GM12878 (cell line): Measurements from ENCODE around the gene ZNF284. TPM values are rescaled to one million over a fixed set of nuclear protein-coding genes. Genes with fewer than 3 reads are reported as not detected.

Source experiments
- ATAC-seq: fragments of 200-7000 bp; cut with Tn5 transposase; 3 replicates; pipeline ENCODE4 v1.9.1; 2020; ENCODE audit warnings: mild to moderate bottlenecking, moderate library complexity
- BruUV-seq: library from RNA; stranded (reverse); fragments of 400-500 nt; replicated peaks from 2 replicates; lab custom pipeline; 2021; lab: Mats Ljungman, UMichigan
- CTCF ChIA-PET: fragments of 300-600 bp; sonication (Branson Sonifier 250); formaldehyde crosslinking; extraction: SDS; loops from one replicate; lab custom pipeline; 2021; ENCODE audit warnings: inconsistent platforms; lab: Yijun Ruan, JAX
- POLR2A ChIA-PET: fragments of 350-600 bp; formaldehyde crosslinking; extraction: SDS; loops from one replicate; lab custom pipeline; 2021; ENCODE audit warnings: inconsistent platforms; lab: Charles Lee
- RAD21 ChIA-PET: fragments of 300-600 bp; sonication (Branson Sonifier 250); formaldehyde crosslinking; loops from one replicate; lab custom pipeline; 2023; ENCODE audit warnings: antibody characterized with exemption; ENCODE audit not compliant: unreplicated experiment; lab: Charles Lee
- SMC1A ChIA-PET: fragments of 300-600 bp; sonication (Branson Sonifier 250); formaldehyde crosslinking; loops from one replicate; lab custom pipeline; 2023; ENCODE audit not compliant: unreplicated experiment, uncharacterized antibody; lab: Charles Lee
- DNase-seq: peaks from one replicate; pipeline ENCODE4 v3.0.0-alpha.2; 2011; ENCODE audit warnings: low read depth, low spot score
- FAIRE-seq: peaks from 3 replicates; lab custom pipeline; 2011; peaks lifted over from hg19 to GRCh38; lab: Jason Lieb, UNC
- H2AFZ ChIP-seq: 2 replicates; pipeline ENCODE4 v1.6.0; 2011; ENCODE audit warnings: low read depth, low read length, control low read depth; ENCODE audit not compliant: control insufficient read depth
- H3K27ac ChIP-seq: 2 replicates; pipeline ENCODE4 v1.5.1; 2011; ENCODE audit warnings: control low read depth; ENCODE audit not compliant: control insufficient read depth, insufficient read depth
- H3K27me3 ChIP-seq, 2 experiments: replicated peaks in 1 of 2; 2 replicates each; pipeline versions ENCODE4 v1.6.0 to v1.6.1; 2011; ENCODE audit warnings: low read length in 1 of 2; ENCODE audit not compliant: control insufficient read depth in 2 of 2, insufficient read depth in 2 of 2
- H3K36me3 ChIP-seq, 2 experiments: 2 replicates each; pipeline ENCODE4 v1.5.1; 2011; ENCODE audit warnings: low read length in 1 of 2; ENCODE audit not compliant: control insufficient read depth in 2 of 2, insufficient read depth in 2 of 2
- H3K4me1 ChIP-seq: 2 replicates; pipeline ENCODE4 v1.6.1; 2011; ENCODE audit warnings: mild to moderate bottlenecking, low read length, moderate library complexity, mixed read lengths; ENCODE audit not compliant: control insufficient read depth, insufficient read depth
- H3K4me2 ChIP-seq: 2 replicates; pipeline ENCODE4 v1.6.0; 2011; ENCODE audit warnings: control low read depth; ENCODE audit not compliant: control insufficient read depth, insufficient read depth
- H3K4me3 ChIP-seq: fragments of 200-600 bp; sonication (generic); 2 replicates; pipeline ENCODE4 v1.5.1; 2016
- H3K79me2 ChIP-seq: 2 replicates; pipeline ENCODE4 v1.6.0; 2011; ENCODE audit warnings: low read length; ENCODE audit not compliant: control insufficient read depth, insufficient read depth
- H3K9ac ChIP-seq: 2 replicates; pipeline ENCODE4 v1.8.0; 2011; ENCODE audit warnings: low read length, control low read depth, mixed read lengths; ENCODE audit not compliant: control insufficient read depth, insufficient read depth
- H3K9me3 ChIP-seq: replicated peaks from 3 replicates; pipeline ENCODE4 v1.5.1; 2011; ENCODE audit warnings: mild to moderate bottlenecking, low read length; ENCODE audit not compliant: control insufficient read depth, insufficient read depth
- H4K20me1 ChIP-seq: 2 replicates; pipeline ENCODE4 v1.6.0; 2011; ENCODE audit not compliant: control insufficient read depth, insufficient read depth
- BHLHE40 ChIP-seq, 2 experiments: fragments of 450-650 bp in 1 of 2; IDR thresholded peaks; 2 replicates each; pipeline ENCODE4 v1.6.1; 2011 to 2017; ENCODE audit warnings: low read depth in 2 of 2, borderline replicate concordance in 1 of 2, improper control_type of control experiment in 1 of 2, low read length in 1 of 2, mild to moderate bottlenecking in 1 of 2
- BMI1 ChIP-seq: fragments of 450-650 bp; IDR thresholded peaks from 2 replicates; pipeline ENCODE4 v1.6.1; 2016; ENCODE audit warnings: mild to moderate bottlenecking, moderate library complexity, borderline replicate concordance
- CEBPB ChIP-seq, 2 experiments: fragments of 150-350 bp in 1 of 2; IDR thresholded peaks; 2 replicates each; pipeline ENCODE4 v1.6.1; 2012 to 2014; ENCODE audit warnings: low read depth in 2 of 2, low read length in 2 of 2, borderline replicate concordance in 1 of 2, inconsistent platforms in 1 of 2
- EP300 ChIP-seq, 2 experiments: fragments of 150-350 bp in 1 of 2; IDR thresholded peaks; 2 replicates each; pipeline ENCODE4 v1.6.1; 2011 to 2012; ENCODE audit warnings: low read depth in 2 of 2, low read length in 2 of 2, borderline replicate concordance in 1 of 2, improper control_type of control experiment in 1 of 2, inconsistent platforms in 1 of 2; ENCODE audit not compliant: control insufficient read depth in 1 of 2
- EZH2 ChIP-seq: IDR thresholded peaks from 2 replicates; pipeline ENCODE4 v1.6.1; 2012; ENCODE audit warnings: low read depth, mild to moderate bottlenecking, control low read depth, inconsistent platforms, low read length, borderline replicate concordance; ENCODE audit not compliant: control insufficient read depth
- JUND ChIP-seq: IDR thresholded peaks from 2 replicates; pipeline ENCODE4 v1.6.1; 2012; ENCODE audit warnings: low read depth, mild to moderate bottlenecking, low read length, improper control_type of control experiment, moderate library complexity
- MEF2B ChIP-seq: fragments of 450-650 bp; IDR thresholded peaks from 2 replicates; pipeline ENCODE4 v1.6.1; 2018; ENCODE audit warnings: mild to moderate bottlenecking, moderate library complexity; ENCODE audit not compliant: partially characterized antibody, poor library complexity, severe bottlenecking
- NFYA ChIP-seq: IDR thresholded peaks from 2 replicates; pipeline ENCODE4 v1.6.1; 2011; ENCODE audit warnings: low read depth, mild to moderate bottlenecking, low read length, improper control_type of control experiment, borderline replicate concordance
- NR2C2 ChIP-seq: IDR thresholded peaks from 2 replicates; pipeline ENCODE4 v1.6.1; 2011; ENCODE audit warnings: borderline replicate concordance, low read depth; ENCODE audit not compliant: control insufficient read depth, insufficient read length
- PBX3 ChIP-seq: IDR thresholded peaks from 2 replicates; pipeline ENCODE4 v1.6.1; 2011; ENCODE audit warnings: mild to moderate bottlenecking, low read depth, low read length, moderate library complexity; ENCODE audit not compliant: insufficient replicate concordance
- POLR2AphosphoS2 ChIP-seq: IDR thresholded peaks from 2 replicates; pipeline ENCODE4 v1.6.1; 2011; ENCODE audit warnings: low read depth, mild to moderate bottlenecking, low read length, improper control_type of control experiment, moderate library complexity
- RUNX3 ChIP-seq: IDR thresholded peaks from 2 replicates; pipeline ENCODE4 v1.6.1; 2012; ENCODE audit warnings: low read length, inconsistent platforms
- SMARCA5 ChIP-seq: fragments of 450-650 bp; IDR thresholded peaks from 2 replicates; pipeline ENCODE4 v1.6.1; 2017; ENCODE audit warnings: mild to moderate bottlenecking
- TARDBP ChIP-seq: IDR thresholded peaks from 2 replicates; pipeline ENCODE4 v1.6.1; 2016; ENCODE audit warnings: borderline replicate concordance
- WRNIP1 ChIP-seq: IDR thresholded peaks from 2 replicates; pipeline ENCODE4 v1.6.1; 2011; ENCODE audit warnings: low read depth, low read length, improper control_type of control experiment, borderline replicate concordance
- ZNF217 ChIP-seq: fragments of 450-650 bp; IDR thresholded peaks from 2 replicates; pipeline ENCODE4 v1.6.1; 2017; ENCODE audit warnings: antibody characterized with exemption, mild to moderate bottlenecking
- ZNF622 ChIP-seq: fragments of 450-650 bp; IDR thresholded peaks from 2 replicates; pipeline ENCODE4 v1.6.1; 2017; ENCODE audit warnings: mild to moderate bottlenecking, inconsistent platforms
- WGBS: methylation state at CpG from one replicate; pipeline ENCODE4 v1.1.6; 2016; ENCODE audit warnings: low lambda C conversion rate; ENCODE audit not compliant: insufficient replicate concordance, insufficient coverage; ENCODE audit errors: missing lambda C conversion rate; 5-methylcytosine and 5-hydroxymethylcytosine counted together
- in situ Hi-C: fragments of 300-500 bp; cut with MboI; formaldehyde crosslinking; loops from 9 replicates; pipeline ENCODE4 v1.14.3; 2018; ENCODE audit warnings: mixed read lengths
- intact Hi-C: fragments of 100-400 bp; cut with micrococcal nuclease; formaldehyde crosslinking; loops from one replicate; pipeline ENCODE4 v1.14.2; 2022; ENCODE audit not compliant: unreplicated experiment
- polyA plus RNA-seq, 11 experiments: library from polyadenylated mRNA; depleted of rRNA in 4 of 11; unstranded in 6 of 11; stranded (reverse) in 5 of 11; fragments of >200 nt; fragmentation: Nextera tagmentation in 4 of 11; fragmentation: Illumina TruSeq in 1 of 11; extraction: Ambion mirVana in 4 of 11; extraction: Trizol in 1 of 11; gene quantifications; 1 replicate in 1 of 11; 2 replicates in 10 of 11; pipeline versions ENCODE4 v1.2.1 to v1.2.3, GENCODE V29; 2011 to 2016; ENCODE audit warnings: inconsistent platforms in 2 of 11, missing spikeins in 2 of 11, low read depth in 1 of 11
- total RNA-seq, 4 experiments: library from RNA; depleted of rRNA in 3 of 4; stranded (reverse); fragments of >200 nt in 3 of 4; fragmentation: Illumina TruSeq in 1 of 4; extraction: Trizol in 1 of 4; gene quantifications; 2 replicates each; pipeline versions ENCODE4 v1.2.1 to v1.2.3, GENCODE V29; 2013 to 2021
- TF ChIP-seq, protein P1 (sequence below): IDR thresholded peaks from 2 replicates; pipeline ENCODE4 v1.6.1; 2012; ENCODE audit warnings: low read length, inconsistent platforms

The ZNF284 gene
- total and polyA plus RNA-seq, 10 of the 15 experiments (the other 5 are each of a cell fraction or from before 2014, with no cell fraction given) = 0.35 to 1.7 (median 0.60) TPM

GRCh38 chr19:44113138-44113783, 41.3 kb downstream of the ZNF284 start, which contains the start of gene ZNF225 (continued):
- no peak for TF ChIP-seq CEBPB (IDR thresholded peaks at IDR 0.05; ENCODE audit: borderline replicate concordance in 1 of 2, low read depth in 2 of 2, low read length in 2 of 2)
- TF ChIP-seq ZNF217 = no peak
- 0 out of 4 replicates have a peak, but pooled peaks of 1 of the 2 experiments have one; percentile 23 for TF ChIP-seq BHLHE40 (IDR thresholded peaks at IDR 0.05; ENCODE audit: borderline replicate concordance in 1 of 2, low read depth in 2 of 2, low read length in 1 of 2)

DNA sequence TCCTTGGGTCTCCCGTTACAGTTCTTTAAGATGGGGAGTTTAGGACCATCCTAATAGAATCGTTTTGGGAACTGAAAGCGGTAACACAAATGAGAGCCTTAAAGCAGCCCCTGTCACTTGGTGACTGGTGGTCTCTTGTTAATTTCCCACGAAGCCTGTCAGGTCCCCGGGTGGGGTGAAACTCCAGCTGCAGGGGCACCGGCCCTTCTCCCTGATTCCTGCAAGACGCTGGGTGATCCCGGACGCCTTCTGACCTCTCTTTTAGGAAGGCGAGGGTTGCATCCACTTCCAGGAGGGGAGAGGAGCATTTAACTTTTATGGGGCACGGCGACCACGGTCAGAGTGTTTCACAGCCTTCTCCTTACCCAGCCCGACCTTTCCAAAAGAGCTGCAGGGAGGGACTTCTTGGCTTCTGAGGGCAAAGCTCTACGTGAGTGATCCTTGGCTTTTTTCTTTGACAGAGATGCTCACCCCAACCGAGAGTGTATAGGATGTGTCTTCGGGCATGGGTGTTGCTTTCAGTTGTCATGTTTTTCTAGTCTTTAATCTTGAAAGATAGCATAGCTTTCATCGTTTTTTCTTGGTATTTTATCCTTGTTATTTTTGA, 41.9 kb downstream of the ZNF284 start:
- H3K4me3 ChIP-seq = peak overlapping the region; percentile 91
- DNase-seq = no peak
- BruUV-seq = TSS peak; percentile 80
- no peak for TF ChIP-seq ZNF622
- no peak for TF ChIP-seq RUNX3
- no peak for TF ChIP-seq EZH2
- TF ChIP-seq POLR2AphosphoS2 = no peak
- no peak for TF ChIP-seq WRNIP1
- no peak for TF ChIP-seq PBX3
- TF ChIP-seq, protein P1, sequence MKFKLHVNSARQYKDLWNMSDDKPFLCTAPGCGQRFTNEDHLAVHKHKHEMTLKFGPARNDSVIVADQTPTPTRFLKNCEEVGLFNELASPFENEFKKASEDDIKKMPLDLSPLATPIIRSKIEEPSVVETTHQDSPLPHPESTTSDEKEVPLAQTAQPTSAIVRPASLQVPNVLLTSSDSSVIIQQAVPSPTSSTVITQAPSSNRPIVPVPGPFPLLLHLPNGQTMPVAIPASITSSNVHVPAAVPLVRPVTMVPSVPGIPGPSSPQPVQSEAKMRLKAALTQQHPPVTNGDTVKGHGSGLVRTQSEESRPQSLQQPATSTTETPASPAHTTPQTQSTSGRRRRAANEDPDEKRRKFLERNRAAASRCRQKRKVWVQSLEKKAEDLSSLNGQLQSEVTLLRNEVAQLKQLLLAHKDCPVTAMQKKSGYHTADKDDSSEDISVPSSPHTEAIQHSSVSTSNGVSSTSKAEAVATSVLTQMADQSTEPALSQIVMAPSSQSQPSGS = no peak
- no peak for TF ChIP-seq JUND
- TF ChIP-seq EP300 (IDR thresholded peaks at IDR 0.05; ENCODE audit: borderline replicate concordance in 1 of 2, control insufficient read depth in 1 of 2, low read depth in 2 of 2, low read length in 2 of 2) = no peak
- no peak for TF ChIP-seq MEF2B
- no peak for TF ChIP-seq BMI1
- TF ChIP-seq NFYA = no peak
- no peak for TF ChIP-seq TARDBP
- TF ChIP-seq NR2C2 = no peak
- no peak for TF ChIP-seq SMARCA5

More for the DNA sequence above, 41.9 kb downstream of the ZNF284 start:
- H3K27me3 ChIP-seq = no peaks in the 10 kb centered on the region
- ATAC-seq = peak; percentile 45
- peak overlapping the region; percentile 75 for H3K9ac ChIP-seq
- H2AFZ ChIP-seq = peak overlapping the region; percentile 98
- peaks cover 10% of the 10 kb centered on the region for H3K79me2 ChIP-seq
- ChIA-PET RAD21 (interaction anchor here (1.1 kb wide), 1 partner anchor 19 kb away, joined by 4 read pairs; no protein-coding TSS in a partner anchor), CTCF (interaction anchor here (1.1 to 1.5 kb wide), 2 partner anchors 19 to 34 kb away, joined by 3 to 11 read pairs; partner anchors contain the start of gene ZNF224), SMC1A (interaction anchor here (0.6 to 1.7 kb wide), 6 partner anchors 15 to 146 kb away, joined by 3 to 7 read pairs (median 4); partner anchors contain the start of genes ZNF226 and ZNF233), POLR2A (interaction anchor here (0.9 to 1.2 kb wide), 2 partner anchors 51 to 93 kb away, joined by 4 to 5 read pairs; partner anchors contain the start of gene ZNF226)
- H3K9me3 ChIP-seq = peaks cover 3% of the 10 kb centered on the region; the same call in 2 of the 3 replicates
- WGBS = 4% methylated on average over 18 of the region's 18 CpGs
- no peaks in the 10 kb centered on the region for H3K4me1 ChIP-seq
- peak overlapping the region; percentile 73 for H3K27ac ChIP-seq
- H3K36me3 ChIP-seq = peaks cover 0 to 3% of the 10 kb centered on the region in 2 experiments; a peak in 3 of 4 replicates
- no peaks in the 10 kb centered on the region for H4K20me1 ChIP-seq
- in situ Hi-C loops (loop anchor here (5.0 kb wide), 1 partner anchor 188 kb away; no protein-coding TSS in a partner anchor), intact Hi-C loops (loop anchor here (1.0 to 2.0 kb wide), 2 partner anchors 19 to 51 kb away; partner anchors contain the start of gene ZNF226)
- H3K4me2 ChIP-seq = peak overlapping the region; percentile 89
- FAIRE-seq = no peak
